ENCODE measurements around the gene RBM47. TPM values are rescaled to one million over a fixed set of nuclear protein-coding genes. Genes with fewer than 3 reads are reported as not detected.
"Not testable (repeated sequence)": the region's sequence is repeated elsewhere in the genome, so short reads cannot be mapped to it uniquely, and the experiment has no call there.

The RBM47 gene
- total and polyA plus RNA-seq, 5 experiments from 2014 or later = 0.05 to 0.88 (median 0.43) TPM; not detected in 1

- ATAC-seq (no peak), DNase-seq (no peak)
- Mint-ChIP-seq H3K27ac (no peak overlapping the region), H3K4me3 (no peak overlapping the region), H3K4me1 (peaks cover 0 to 2% (median under 1%) of the 10 kb centered on the region in 4 donors), H3K27me3 (peaks cover 0 to 4% (median 0%) of the 10 kb centered on the region in 5 donors), H3K9me3 (no peaks in the 10 kb centered on the region), H3K36me3 (no peaks in the 10 kb centered on the region)
- POLR2A ChIA-PET = interaction anchor here (0.5 kb wide), 1 partner anchor 8 kb away, joined by 7 read pairs; no protein-coding TSS in a partner anchor
These were observed 19.1 kb upstream of the RBM47 start for GRCh38 chr4:40648742-40649281.

- POLR2A ChIA-PET = interaction anchor here (0.6 kb wide), 1 partner anchor 27 kb away, joined by 3 read pairs; no protein-coding TSS in a partner anchor
- DNase-seq (no peak), ATAC-seq (no peak)
- Mint-ChIP-seq H3K9me3 (peaks cover 0 to 1% (median 0%) of the 10 kb centered on the region in 9 donors), H3K27ac (no peak overlapping the region), H3K4me1 (peaks cover 0 to 2% (median 0%) of the 10 kb centered on the region in 4 donors), H3K4me3 (no peak overlapping the region), H3K27me3 (peaks cover 0 to 4% (median 0%) of the 10 kb centered on the region in 5 donors), H3K36me3 (no peaks in the 10 kb centered on the region)
These were observed 18.5 kb upstream of the RBM47 start for GRCh38 chr4:40648131-40648530.

- H3K27me3 Mint-ChIP-seq = peaks cover 0 to 4% (median 0%) of the 10 kb centered on the region in 5 donors
- H3K36me3 Mint-ChIP-seq = no peaks in the 10 kb centered on the region
- no peak overlapping the region for H3K27ac Mint-ChIP-seq
- peaks cover 0 to 2% (median 0%) of the 10 kb centered on the region in 4 donors for H3K4me1 Mint-ChIP-seq
- no peak overlapping the region for H3K4me3 Mint-ChIP-seq
- no peak for ATAC-seq
- H3K9me3 Mint-ChIP-seq = peaks cover 0 to 1% (median 0%) of the 10 kb centered on the region in 9 donors
- DNase-seq = no peak
- POLR2A ChIA-PET = no interaction called here
These were observed 15.9 kb upstream of the RBM47 start for GRCh38 chr4:40645586-40645985.

GRCh38 chr4:40632080-40632479 is 2.4 kb upstream of the RBM47 start:
- H3K4me3 Mint-ChIP-seq = no peak overlapping the region
- H3K4me1 Mint-ChIP-seq = peaks cover 10 to 28% (median 20%) of the 10 kb centered on the region in 4 donors
- H3K9me3 Mint-ChIP-seq = peaks cover 0 to 4% (median 0%) of the 10 kb centered on the region in 9 donors
- peaks cover 0 to 27% (median 11%) of the 10 kb centered on the region in 5 donors for H3K27me3 Mint-ChIP-seq
- H3K36me3 Mint-ChIP-seq = no peaks in the 10 kb centered on the region
- ATAC-seq = peak in 1 of 2 donors; percentile 31
- peak overlapping the region in 1 of 10 donors; percentile 5 for H3K27ac Mint-ChIP-seq
- no peak for DNase-seq
- POLR2A ChIA-PET = no interaction called here

GRCh38 chr4:40630335-40631021 is 814 bp upstream of the RBM47 start:
- peak overlapping the region in 4 of 10 donors; percentile 3 to 72 (median 62) for H3K27ac Mint-ChIP-seq
- H3K9me3 Mint-ChIP-seq = no peaks in the 10 kb centered on the region
- DNase-seq = peak in 2 of 10 donors; percentile 3 to 14
- H3K36me3 Mint-ChIP-seq = no peaks in the 10 kb centered on the region
- H3K4me1 Mint-ChIP-seq = peaks cover 10 to 28% (median 20%) of the 10 kb centered on the region in 4 donors
- POLR2A ChIA-PET = no interaction called here
- peak overlapping the region; percentile 81 to 95 (median 89) for H3K4me3 Mint-ChIP-seq
- H3K27me3 Mint-ChIP-seq = peaks cover 0 to 43% (median 19%) of the 10 kb centered on the region in 5 donors
- ATAC-seq = peak; percentile 29 to 65

GRCh38 chr4:40628888-40629287 is 776 bp downstream of the RBM47 start:
- Mint-ChIP-seq H3K9me3 (no peaks in the 10 kb centered on the region), H3K4me3 (peak overlapping the region; percentile 81 to 95 (median 89)), H3K36me3 (no peaks in the 10 kb centered on the region), H3K27ac (peak overlapping the region in 3 of 10 donors; percentile 1 to 61 (median 39)), H3K27me3 (peaks cover 2 to 50% (median 26%) of the 10 kb centered on the region in 5 donors), H3K4me1 (peaks cover 10 to 28% (median 20%) of the 10 kb centered on the region in 4 donors)
- no peak for DNase-seq
- POLR2A ChIA-PET = no interaction called here
- ATAC-seq = no peak

DNA sequence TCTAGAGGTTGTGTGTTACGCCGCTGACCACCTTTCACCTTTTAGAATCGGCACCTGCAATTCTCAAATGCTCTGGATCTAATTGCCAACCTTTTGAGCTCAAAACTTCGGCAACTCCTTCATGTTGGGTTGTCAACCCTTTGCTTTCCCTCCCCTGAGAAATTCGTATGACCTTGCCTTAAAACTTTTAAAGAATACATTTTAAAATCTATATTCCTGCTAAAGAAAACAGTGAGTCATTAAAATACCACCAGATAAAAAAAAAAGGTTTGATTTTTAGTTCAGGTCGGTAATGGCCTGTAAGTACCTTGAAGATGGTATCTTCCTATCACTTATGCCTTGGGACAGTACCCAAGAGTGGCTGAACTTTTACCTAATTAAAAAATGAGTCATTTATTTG is 1.3 kb downstream of the RBM47 start:
- Mint-ChIP-seq H3K4me3 (peak overlapping the region in 3 of 10 donors; percentile 46 to 95 (median 85)), H3K27me3 (peaks cover 2 to 55% (median 26%) of the 10 kb centered on the region in 5 donors)

GRCh38 chr4:40627540-40627939 is 2.1 kb downstream of the RBM47 start:
- ATAC-seq = no peak
- Mint-ChIP-seq H3K4me3 (no peak overlapping the region), H3K27ac (peak overlapping the region in 1 of 10 donors; percentile 60), H3K9me3 (no peaks in the 10 kb centered on the region), H3K36me3 (no peaks in the 10 kb centered on the region), H3K4me1 (peaks cover 10 to 28% (median 20%) of the 10 kb centered on the region in 4 donors), H3K27me3 (peaks cover 2 to 64% (median 29%) of the 10 kb centered on the region in 5 donors)
- DNase-seq = no peak
- POLR2A ChIA-PET = no interaction called here

More for the DNA sequence above, 1.3 kb downstream of the RBM47 start:
- H3K27ac Mint-ChIP-seq, ATAC-seq, DNase-seq, POLR2A ChIA-PET, H3K36me3 Mint-ChIP-seq, H3K9me3 Mint-ChIP-seq: not testable (repeated sequence)
- peaks cover 10 to 28% (median 20%) of the 10 kb centered on the region in 4 donors for H3K4me1 Mint-ChIP-seq

- POLR2A ChIA-PET = no interaction called here
- Mint-ChIP-seq H3K4me1 (peaks cover 10 to 35% (median 20%) of the 10 kb centered on the region in 4 donors), H3K9me3 (peaks cover 0 to 2% (median 0%) of the 10 kb centered on the region in 9 donors), H3K27ac (no peak overlapping the region), H3K36me3 (peaks cover 0 to 6% (median 0%) of the 10 kb centered on the region in 3 donors), H3K27me3 (peaks cover 6 to 74% (median 27%) of the 10 kb centered on the region in 5 donors), H3K4me3 (no peak overlapping the region)
- DNase-seq (no peak), ATAC-seq (no peak)
These were observed 3.3 kb downstream of the RBM47 start for GRCh38 chr4:40626183-40626990.

DNA sequence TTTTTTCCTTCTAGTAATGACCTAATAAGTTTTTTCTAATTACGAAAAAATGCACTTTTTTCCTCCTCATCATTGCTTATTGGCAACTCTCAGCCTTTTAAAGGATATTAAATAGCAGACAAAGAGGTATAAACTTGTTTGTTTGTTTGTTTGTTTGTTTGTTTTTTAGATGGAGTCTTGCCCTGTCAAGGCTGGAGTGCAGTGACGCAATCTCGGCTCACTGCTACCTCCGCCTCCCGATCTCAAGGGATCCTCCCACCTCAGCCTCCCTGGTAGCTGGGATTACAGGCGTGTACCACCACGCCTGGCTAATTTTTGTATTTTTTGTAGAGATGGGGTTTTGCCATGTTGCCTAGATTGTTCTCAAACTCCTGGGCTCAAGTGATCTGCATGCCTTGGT is 6.0 kb downstream of the RBM47 start:
- peak overlapping the region in 1 of 10 donors; percentile 8 for H3K4me3 Mint-ChIP-seq
- DNase-seq = no peak
- POLR2A ChIA-PET = no interaction called here
- H3K27ac Mint-ChIP-seq = no peak overlapping the region
- peaks cover under 1 to 23% (median 3%) of the 10 kb centered on the region in 4 donors for H3K4me1 Mint-ChIP-seq
- H3K9me3 Mint-ChIP-seq = peaks cover 0 to 2% (median 0%) of the 10 kb centered on the region in 9 donors
- H3K36me3 Mint-ChIP-seq = peaks cover 0 to 6% (median 0%) of the 10 kb centered on the region in 3 donors
- H3K27me3 Mint-ChIP-seq = peaks cover 8 to 68% (median 28%) of the 10 kb centered on the region in 5 donors
- no peak for ATAC-seq

DNA sequence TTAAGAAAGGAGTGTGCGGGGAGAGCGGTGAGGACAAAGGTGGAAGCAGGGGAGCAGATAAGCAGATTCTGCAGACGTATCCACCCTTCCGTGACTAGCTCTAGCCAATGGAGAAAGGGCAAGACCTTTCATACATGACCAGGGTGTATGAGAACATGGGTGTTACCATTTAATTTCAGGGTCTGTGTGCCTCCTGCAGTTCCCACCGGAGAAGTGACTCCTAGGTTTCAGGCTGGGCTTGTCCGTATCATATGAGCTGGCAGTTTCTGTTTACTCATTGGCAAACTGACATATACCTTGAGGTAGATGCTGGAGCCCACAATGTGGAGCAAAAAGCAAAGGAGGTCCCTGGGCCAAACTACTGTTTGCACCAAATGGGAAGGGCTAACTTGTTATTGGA is 6.8 kb downstream of the RBM47 start:
- peak overlapping the region in 1 of 10 donors; percentile 14 for H3K27ac Mint-ChIP-seq
- ATAC-seq (no peak), DNase-seq (no peak)
- peaks cover 8 to 64% (median 24%) of the 10 kb centered on the region in 5 donors for H3K27me3 Mint-ChIP-seq
- peaks cover 0 to 19% (median 1%) of the 10 kb centered on the region in 4 donors for H3K4me1 Mint-ChIP-seq
- H3K4me3 Mint-ChIP-seq = peak overlapping the region in 1 of 10 donors; percentile 15
- POLR2A ChIA-PET = no interaction called here
- peaks cover 0 to 2% (median 0%) of the 10 kb centered on the region in 9 donors for H3K9me3 Mint-ChIP-seq
- H3K36me3 Mint-ChIP-seq = peaks cover 0 to 6% (median 0%) of the 10 kb centered on the region in 3 donors

Measured in naive thymus-derived CD8-positive, alpha-beta T cell (primary cell).